ENCODE data around the gene PKP4. TPM values are rescaled to one million over a fixed set of nuclear protein-coding genes. Genes with fewer than 3 reads are reported as not detected.

The PKP4 gene
- total and polyA plus RNA-seq, 4 donors = 21.5 to 96.4 (median 32.8) TPM

- no peak for DNase-seq
- Histone ChIP-seq H3K4me1 (ENCODE audit: control insufficient read depth in 5 of 5, insufficient read depth in 5 of 5, low read length in 5 of 5) (peaks cover 0 to 3% (median 0%) of the 10 kb centered on the region in 5 donors), H3K9me3 (ENCODE audit: control insufficient read depth in 4 of 4, insufficient read depth in 3 of 4, low read length in 3 of 4) (no peaks in the 10 kb centered on the region), H3K9ac (ENCODE audit: insufficient read depth in 1 of 2, low read length in 2 of 2) (no peak overlapping the region), H3K27me3 (ENCODE audit: control insufficient read depth in 3 of 3, insufficient read depth in 3 of 3, low read length in 2 of 3) (no peaks in the 10 kb centered on the region), H3K4me3 (no peak overlapping the region), H3K27ac (ENCODE audit: low read depth in 1 of 2, low read length in 1 of 2) (no peak overlapping the region), H3K36me3 (ENCODE audit: control insufficient read depth in 4 of 4, insufficient read depth in 4 of 4, low read length in 4 of 4) (peaks cover 0 to 7% (median 0%) of the 10 kb centered on the region in 4 donors)
- TF ChIP-seq CTCF (IDR thresholded peaks at IDR 0.05; ENCODE audit: control extremely low read depth, extremely low read depth) = no peak
- no peak for ATAC-seq (ENCODE audit: insufficient read depth, low FRiP score)
These were observed 103.5 kb downstream of the PKP4 start for GRCh38 chr2:158560259-158560658.

GRCh38 chr2:158561054-158561453 lies 104.3 kb downstream of the PKP4 start:
- DNase-seq (no peak), ATAC-seq (ENCODE audit: insufficient read depth, low FRiP score) (no peak)
- H3K27me3 ChIP-seq (ENCODE audit: control insufficient read depth in 3 of 3, insufficient read depth in 3 of 3, low read length in 2 of 3) = no peaks in the 10 kb centered on the region
- H3K9ac ChIP-seq (ENCODE audit: insufficient read depth in 1 of 2, low read length in 2 of 2) = no peak overlapping the region
- H3K4me3 ChIP-seq = no peak overlapping the region
- H3K9me3 ChIP-seq (ENCODE audit: control insufficient read depth in 4 of 4, insufficient read depth in 3 of 4, low read length in 3 of 4) = no peaks in the 10 kb centered on the region
- H3K36me3 ChIP-seq (ENCODE audit: control insufficient read depth in 4 of 4, insufficient read depth in 4 of 4, low read length in 4 of 4) = peaks cover 0 to 7% (median 0%) of the 10 kb centered on the region in 4 donors
- TF ChIP-seq CTCF (IDR thresholded peaks at IDR 0.05; ENCODE audit: control extremely low read depth, extremely low read depth) = no peak
- 97 to 98% methylated on average over 3 of the region's 3 CpGs for WGBS, 2 donors
- H3K4me1 ChIP-seq (ENCODE audit: control insufficient read depth in 5 of 5, insufficient read depth in 5 of 5, low read length in 5 of 5) = peaks cover 0 to 3% (median 0%) of the 10 kb centered on the region in 5 donors
- H3K27ac ChIP-seq (ENCODE audit: low read depth in 1 of 2, low read length in 1 of 2) = no peak overlapping the region

GRCh38 chr2:158567208-158567607 lies 110.5 kb downstream of the PKP4 start:
- DNase-seq (no peak), ATAC-seq (ENCODE audit: insufficient read depth, low FRiP score) (no peak)
- no peaks in the 10 kb centered on the region for H3K27me3 ChIP-seq (ENCODE audit: control insufficient read depth in 3 of 3, insufficient read depth in 3 of 3, low read length in 2 of 3)
- no peaks in the 10 kb centered on the region for H3K4me1 ChIP-seq (ENCODE audit: control insufficient read depth in 5 of 5, insufficient read depth in 5 of 5, low read length in 5 of 5)
- no peak overlapping the region for H3K4me3 ChIP-seq
- H3K27ac ChIP-seq (ENCODE audit: low read depth in 1 of 2, low read length in 1 of 2) = no peak overlapping the region
- WGBS, 2 donors = 67 to 91% methylated on average over 2 of the region's 2 CpGs
- no peaks in the 10 kb centered on the region for H3K9me3 ChIP-seq (ENCODE audit: control insufficient read depth in 4 of 4, insufficient read depth in 3 of 4, low read length in 3 of 4)
- TF ChIP-seq CTCF (IDR thresholded peaks at IDR 0.05; ENCODE audit: control extremely low read depth, extremely low read depth) = no peak
- H3K9ac ChIP-seq (ENCODE audit: insufficient read depth in 1 of 2, low read length in 2 of 2) = no peak overlapping the region
- no peaks in the 10 kb centered on the region for H3K36me3 ChIP-seq (ENCODE audit: control insufficient read depth in 4 of 4, insufficient read depth in 4 of 4, low read length in 4 of 4)

- Histone ChIP-seq H3K36me3 (ENCODE audit: control insufficient read depth in 4 of 4, insufficient read depth in 4 of 4, low read length in 4 of 4) (no peaks in the 10 kb centered on the region), H3K4me3 (no peak overlapping the region), H3K4me1 (ENCODE audit: control insufficient read depth in 5 of 5, insufficient read depth in 5 of 5, low read length in 5 of 5) (no peaks in the 10 kb centered on the region), H3K27ac (ENCODE audit: low read depth in 1 of 2, low read length in 1 of 2) (no peak overlapping the region), H3K9me3 (ENCODE audit: control insufficient read depth in 4 of 4, insufficient read depth in 3 of 4, low read length in 3 of 4) (no peaks in the 10 kb centered on the region), H3K27me3 (ENCODE audit: control insufficient read depth in 3 of 3, insufficient read depth in 3 of 3, low read length in 2 of 3) (no peaks in the 10 kb centered on the region), H3K9ac (ENCODE audit: insufficient read depth in 1 of 2, low read length in 2 of 2) (no peak overlapping the region)
- 88 to 92% methylated on average over 2 of the region's 2 CpGs for WGBS, 2 donors
- TF ChIP-seq CTCF (IDR thresholded peaks at IDR 0.05; ENCODE audit: control extremely low read depth, extremely low read depth) = no peak
- ATAC-seq (ENCODE audit: insufficient read depth, low FRiP score) (no peak), DNase-seq (no peak)
These were observed 112.5 kb downstream of the PKP4 start for GRCh38 chr2:158569284-158569683.
